ENCODE measurements around the gene APOF. TPM values are rescaled to one million over a fixed set of nuclear protein-coding genes. Genes with fewer than 3 reads are reported as not detected.

The APOF gene
- total and polyA plus RNA-seq, 9 of the 15 experiments (the other 6 are each of a cell fraction or from before 2014, with no cell fraction given): 0.09 to 0.15 (median 0.12) TPM; not detected in 5

DNA sequence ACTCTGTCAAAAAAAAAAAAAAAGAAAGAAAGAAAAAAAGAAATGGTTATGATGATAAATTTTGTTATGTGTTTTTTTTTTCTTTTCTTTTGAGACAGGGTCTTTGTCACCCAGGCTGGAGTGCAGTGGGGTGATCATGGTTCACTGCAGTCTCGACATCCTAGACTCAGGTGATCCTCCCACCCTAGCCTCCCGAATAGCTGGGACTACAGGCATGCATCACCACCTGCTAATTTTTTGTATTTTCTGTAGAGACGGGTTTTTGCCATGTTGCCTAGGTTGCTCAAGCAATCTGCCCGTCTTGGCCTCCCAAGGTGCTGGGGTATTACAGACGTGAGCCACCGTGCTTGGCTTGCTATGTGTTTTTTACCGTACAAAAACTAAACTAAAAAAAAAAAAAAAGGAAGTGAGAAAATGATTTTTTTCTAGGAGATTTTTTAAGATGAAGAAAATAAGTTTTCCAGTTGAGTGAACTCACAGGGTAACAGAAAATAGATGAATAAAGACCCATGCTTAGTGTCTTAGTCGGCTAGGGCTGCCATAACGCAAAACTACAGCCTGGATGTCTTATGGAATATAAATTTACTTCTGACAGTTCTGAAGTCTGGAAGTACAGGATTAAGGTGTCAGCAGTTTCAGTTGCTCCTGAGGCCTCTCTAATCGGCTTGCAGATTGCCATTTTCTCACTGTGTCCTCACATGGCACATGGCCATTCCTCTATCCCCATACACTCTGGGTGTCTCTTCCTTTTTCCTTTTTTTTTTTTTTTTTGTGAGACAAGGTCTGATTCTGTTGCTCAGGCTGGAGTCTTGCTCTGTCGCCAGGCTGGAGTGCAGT lies 13.2 kb upstream of the APOF start (continued):
- TF ChIP-seq, protein P1, sequence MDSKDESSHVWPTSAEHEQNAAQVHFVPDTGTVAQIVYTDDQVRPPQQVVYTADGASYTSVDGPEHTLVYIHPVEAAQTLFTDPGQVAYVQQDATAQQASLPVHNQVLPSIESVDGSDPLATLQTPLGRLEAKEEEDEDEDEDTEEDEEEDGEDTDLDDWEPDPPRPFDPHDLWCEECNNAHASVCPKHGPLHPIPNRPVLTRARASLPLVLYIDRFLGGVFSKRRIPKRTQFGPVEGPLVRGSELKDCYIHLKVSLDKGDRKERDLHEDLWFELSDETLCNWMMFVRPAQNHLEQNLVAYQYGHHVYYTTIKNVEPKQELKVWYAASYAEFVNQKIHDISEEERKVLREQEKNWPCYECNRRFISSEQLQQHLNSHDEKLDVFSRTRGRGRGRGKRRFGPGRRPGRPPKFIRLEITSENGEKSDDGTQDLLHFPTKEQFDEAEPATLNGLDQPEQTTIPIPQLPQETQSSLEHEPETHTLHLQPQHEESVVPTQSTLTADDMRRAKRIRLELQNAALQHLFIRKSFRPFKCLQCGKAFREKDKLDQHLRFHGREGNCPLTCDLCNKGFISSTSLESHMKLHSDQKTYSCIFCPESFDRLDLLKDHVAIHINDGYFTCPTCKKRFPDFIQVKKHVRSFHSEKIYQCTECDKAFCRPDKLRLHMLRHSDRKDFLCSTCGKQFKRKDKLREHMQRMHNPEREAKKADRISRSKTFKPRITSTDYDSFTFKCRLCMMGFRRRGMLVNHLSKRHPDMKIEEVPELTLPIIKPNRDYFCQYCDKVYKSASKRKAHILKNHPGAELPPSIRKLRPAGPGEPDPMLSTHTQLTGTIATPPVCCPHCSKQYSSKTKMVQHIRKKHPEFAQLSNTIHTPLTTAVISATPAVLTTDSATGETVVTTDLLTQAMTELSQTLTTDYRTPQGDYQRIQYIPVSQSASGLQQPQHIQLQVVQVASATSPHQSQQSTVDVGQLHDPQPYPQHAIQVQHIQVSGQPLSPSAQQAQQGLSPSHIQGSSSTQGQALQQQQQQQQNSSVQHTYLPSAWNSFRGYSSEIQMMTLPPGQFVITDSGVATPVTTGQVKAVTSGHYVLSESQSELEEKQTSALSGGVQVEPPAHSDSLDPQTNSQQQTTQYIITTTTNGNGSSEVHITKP (IDR thresholded peaks at IDR 0.05; ENCODE audit: partially characterized antibody): peak; percentile 73
- TF ChIP-seq, protein P2, sequence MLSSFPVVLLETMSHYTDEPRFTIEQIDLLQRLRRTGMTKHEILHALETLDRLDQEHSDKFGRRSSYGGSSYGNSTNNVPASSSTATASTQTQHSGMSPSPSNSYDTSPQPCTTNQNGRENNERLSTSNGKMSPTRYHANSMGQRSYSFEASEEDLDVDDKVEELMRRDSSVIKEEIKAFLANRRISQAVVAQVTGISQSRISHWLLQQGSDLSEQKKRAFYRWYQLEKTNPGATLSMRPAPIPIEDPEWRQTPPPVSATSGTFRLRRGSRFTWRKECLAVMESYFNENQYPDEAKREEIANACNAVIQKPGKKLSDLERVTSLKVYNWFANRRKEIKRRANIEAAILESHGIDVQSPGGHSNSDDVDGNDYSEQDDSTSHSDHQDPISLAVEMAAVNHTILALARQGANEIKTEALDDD (IDR thresholded peaks at IDR 0.05): no peak
- TF ChIP-seq PREB (CRISPR knock-in tag; IDR thresholded peaks at IDR 0.05): no peak
- no peak for TF ChIP-seq POU5F1 (IDR thresholded peaks at IDR 0.05; ENCODE audit: borderline replicate concordance, low read depth, low read length, partially characterized antibody)
- peak; percentile 83 for TF ChIP-seq EP300 (IDR thresholded peaks at IDR 0.05; ENCODE audit: low read length)
- TF ChIP-seq KLF13 (tag; IDR thresholded peaks at IDR 0.05; ENCODE audit: borderline replicate concordance, low read depth): no peak
- peak; percentile 11; the same call in 1 of the 2 replicates for TF ChIP-seq CC2D1A (IDR thresholded peaks at IDR 0.05)
- no peak for TF ChIP-seq FOXP1 (CRISPR knock-in tag; IDR thresholded peaks at IDR 0.05)
- TF ChIP-seq SMARCB1 (IDR thresholded peaks at IDR 0.05; ENCODE audit: insufficient read length, low read depth): no peak
- TF ChIP-seq POLR2H (tag; IDR thresholded peaks at IDR 0.05; ENCODE audit: low read depth): no peak
- peak; percentile 50; the same call in 1 of the 2 replicates for TF ChIP-seq LEF1 (IDR thresholded peaks at IDR 0.05)
- no peak for TF ChIP-seq CSDE1 (IDR thresholded peaks at IDR 0.05)
- peak in 1 of 2 experiments; percentile 49; a peak in 1 of 4 replicates for TF ChIP-seq ZMIZ1 (IDR thresholded peaks at IDR 0.05; ENCODE audit: low read depth in 2 of 2, low read length in 2 of 2)
- TF ChIP-seq YY1 (IDR thresholded peaks at IDR 0.05; ENCODE audit: borderline replicate concordance in 1 of 3, control insufficient read depth in 1 of 3, extremely low read depth in 1 of 3, insufficient read depth in 3 of 3, insufficient read length in 1 of 3, insufficient replicate concordance in 2 of 3, low read depth in 1 of 3, low read length in 2 of 3): peak in 1 of 3 experiments; percentile 13
- no peak for TF ChIP-seq HDGF (IDR thresholded peaks at IDR 0.05)
- no peak for TF ChIP-seq POLR3G (IDR thresholded peaks at IDR 0.05; ENCODE audit: extremely low read depth, insufficient read length, insufficient replicate concordance)
- TF ChIP-seq ZNF239 (CRISPR knock-in tag; IDR thresholded peaks at IDR 0.05): no peak

Data from K562 (cell line).